HG03097 (cell line): ENCODE data around the gene ALG1.
"Not testable (repeated sequence)": the region's sequence is repeated elsewhere in the genome, so short reads cannot be mapped to it uniquely, and the experiment has no call there.

Source experiments
- ATAC-seq: cut with Tn5 transposase; IDR thresholded peaks from one replicate; pipeline ENCODE4 v1.9.1; 2021; ENCODE audit not compliant: unreplicated experiment, low FRiP score

The ALG1 gene

GRCh38 chr16:5044581-5044980, 27.1 kb upstream of the ALG1 start:
- ATAC-seq: not testable (repeated sequence)

GRCh38 chr16:5045499-5046115, 26.0 kb upstream of the ALG1 start:
- no peak for ATAC-seq

DNA sequence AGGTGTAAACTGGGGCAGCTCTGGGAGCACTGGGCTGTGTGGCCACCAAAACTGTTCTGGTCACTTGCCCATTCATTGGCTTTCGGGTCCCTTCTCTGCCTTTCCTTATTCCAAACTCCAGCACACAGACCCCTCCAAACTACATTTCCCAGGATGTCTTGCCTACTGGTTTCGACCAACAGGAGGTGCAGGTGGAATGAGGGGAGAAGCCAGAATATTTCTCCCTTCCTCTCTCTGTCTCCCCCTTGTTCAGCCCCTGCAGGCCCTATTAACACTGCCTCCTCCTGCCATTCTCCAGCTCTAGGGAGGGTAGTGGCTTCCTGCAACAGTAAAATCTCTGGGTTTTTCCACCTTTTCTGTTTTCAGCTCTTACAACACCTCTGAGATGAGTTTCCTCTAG, 24.7 kb upstream of the ALG1 start:
- ATAC-seq: no peak

DNA sequence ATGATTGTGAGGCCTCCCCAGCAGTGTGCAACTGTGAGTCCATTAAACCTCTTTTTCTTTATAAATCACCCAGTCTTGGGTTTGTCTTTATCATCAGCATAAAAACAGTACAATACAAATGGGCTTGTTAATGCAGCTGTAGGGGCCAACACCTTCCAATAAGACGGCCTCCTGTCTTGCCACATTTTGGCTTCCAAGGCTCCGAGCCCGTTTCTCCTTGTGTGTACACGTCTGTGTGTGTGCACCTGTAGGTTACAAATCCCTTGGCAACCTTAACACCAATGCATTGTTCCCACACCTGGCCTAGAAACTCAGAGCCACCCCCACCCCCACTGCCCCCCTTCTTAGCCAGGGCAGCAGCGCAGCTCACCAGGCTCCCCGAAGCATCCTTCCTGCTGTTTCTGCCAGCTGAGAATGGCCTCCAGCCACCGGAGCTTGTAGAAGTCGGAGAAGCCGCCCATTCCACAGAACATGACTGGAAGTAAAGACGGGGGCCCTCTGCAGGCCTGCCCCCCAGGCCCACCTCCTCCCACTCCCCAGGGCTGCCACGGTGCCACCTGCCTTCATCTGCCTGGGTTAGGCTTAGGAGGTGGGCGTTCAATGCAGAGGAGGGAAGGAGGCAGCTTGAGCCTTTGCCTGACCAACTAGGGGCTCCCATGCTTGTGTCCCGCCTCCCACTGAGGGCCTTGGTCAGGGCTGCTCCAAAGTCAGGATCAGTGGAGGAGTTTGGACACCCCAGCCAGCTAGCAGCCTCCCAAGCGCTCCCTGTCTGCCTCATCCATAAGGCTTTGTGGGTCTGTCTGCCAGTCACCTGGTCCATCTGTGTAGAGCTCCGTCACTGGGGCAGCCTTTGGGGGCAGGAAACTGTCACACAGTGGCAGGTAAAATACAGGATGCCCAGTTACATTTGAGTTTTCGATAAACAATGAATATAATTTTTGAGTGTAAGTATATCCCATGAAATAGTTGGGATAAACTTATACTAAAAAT, 16.5 kb upstream of the ALG1 start:
- no peak for ATAC-seq

DNA sequence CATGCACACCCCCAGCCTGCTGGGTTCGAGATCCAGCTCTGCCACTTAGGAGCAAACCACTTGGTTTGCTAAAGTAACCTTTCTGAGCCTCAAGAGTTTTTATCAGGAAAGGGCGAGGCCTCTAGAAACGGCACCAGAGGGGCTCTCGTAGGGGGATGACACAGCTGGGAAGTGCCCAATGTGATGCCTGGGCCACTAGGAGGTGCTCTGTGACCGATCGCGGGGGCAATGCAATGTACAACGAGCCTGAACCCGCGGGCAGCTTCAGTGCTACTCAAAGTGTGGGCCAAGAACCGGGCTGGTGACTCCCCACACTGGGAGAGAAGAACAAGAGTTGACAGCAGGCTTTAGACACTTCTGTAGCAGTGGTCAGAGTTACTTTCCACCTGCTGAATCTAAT, 15.3 kb upstream of the ALG1 start:
- no peak for ATAC-seq

- no peak for ATAC-seq
These were observed 13.2 kb upstream of the ALG1 start for GRCh38 chr16:5058476-5058875.

GRCh38 chr16:5059386-5060072, 12.1 kb upstream of the ALG1 start:
- no peak for ATAC-seq

DNA sequence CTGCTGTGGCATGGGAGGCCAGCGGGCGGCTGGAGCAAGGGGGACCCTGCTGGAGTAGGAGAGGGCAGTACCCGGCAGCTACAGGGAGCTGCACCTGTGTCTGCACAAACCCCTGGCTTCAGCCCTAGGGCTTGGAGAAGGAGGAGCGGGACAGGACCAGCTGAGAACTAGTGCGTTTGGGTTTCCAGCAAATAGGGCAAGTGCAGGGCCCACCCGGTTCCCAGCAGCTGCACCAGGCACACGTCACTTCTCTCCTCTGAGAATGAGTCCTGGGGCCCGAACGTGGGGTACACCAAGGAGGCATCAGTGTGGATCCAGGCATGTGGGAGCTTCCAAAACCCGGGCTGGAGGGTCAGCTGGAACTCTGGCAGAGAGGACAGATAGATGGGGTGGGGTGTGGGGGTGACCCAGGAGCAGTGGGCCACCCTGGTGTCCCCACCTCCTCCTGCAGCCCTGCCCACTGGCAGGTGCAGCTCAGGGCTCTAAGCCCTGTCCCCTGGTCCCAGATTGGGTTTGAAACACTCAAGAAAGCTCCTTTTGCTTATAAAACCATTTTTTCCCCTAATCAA, 11.5 kb upstream of the ALG1 start:
- no peak for ATAC-seq

DNA sequence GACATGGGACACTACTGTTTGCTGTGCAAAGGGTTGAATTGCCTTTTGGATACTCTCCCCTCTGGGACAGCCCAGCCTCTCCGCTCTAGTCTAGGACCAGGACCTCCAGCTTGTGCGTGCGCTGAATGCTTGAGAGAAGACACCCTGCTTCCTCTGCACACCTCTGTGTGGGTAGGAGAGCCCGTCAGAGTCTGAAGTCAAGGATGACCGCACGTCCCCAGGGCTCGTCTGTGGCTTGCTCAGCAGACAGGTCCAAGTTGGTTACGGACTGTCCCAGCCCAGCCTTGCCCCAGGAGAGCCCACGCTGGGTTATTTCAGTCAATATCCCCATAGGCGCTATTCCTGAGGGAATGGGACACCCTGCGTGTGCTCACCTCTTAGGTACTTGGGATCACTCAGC, 9.6 kb upstream of the ALG1 start:
- ATAC-seq: no peak

GRCh38 chr16:5062790-5063765, 8.6 kb upstream of the ALG1 start:
- ATAC-seq: no peak

DNA sequence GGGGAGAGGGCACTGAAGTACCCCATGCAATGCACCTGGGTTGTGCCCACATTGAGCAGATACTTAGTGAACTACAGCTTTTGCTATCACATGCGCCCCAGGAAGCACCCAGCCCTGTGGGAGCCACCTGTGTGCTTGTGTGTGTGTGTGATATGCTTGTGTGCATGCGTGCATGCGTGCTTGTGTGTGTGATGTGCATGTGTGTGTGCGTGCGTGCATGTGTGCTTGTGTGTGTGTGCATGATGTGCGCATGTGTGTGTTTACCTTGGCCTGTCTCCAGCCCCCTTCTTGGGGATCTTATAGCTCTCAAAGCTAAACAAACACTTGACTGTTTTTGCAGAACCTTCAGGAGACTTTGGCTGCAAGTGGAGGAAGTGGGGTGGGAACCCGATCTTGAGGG, 6.7 kb upstream of the ALG1 start:
- no peak for ATAC-seq

GRCh38 chr16:5065326-5065725, 6.3 kb upstream of the ALG1 start:
- no peak for ATAC-seq

GRCh38 chr16:5065813-5066212, 5.8 kb upstream of the ALG1 start, which contains the start of gene C16orf89:
TSS of gene C16orf89 (minus strand) at chr16:5065956. CDS start at chr16:5065908, 48 bp downstream.
- no peak for ATAC-seq

GRCh38 chr16:5066511-5066910, 5.1 kb upstream of the ALG1 start:
- no peak for ATAC-seq

DNA sequence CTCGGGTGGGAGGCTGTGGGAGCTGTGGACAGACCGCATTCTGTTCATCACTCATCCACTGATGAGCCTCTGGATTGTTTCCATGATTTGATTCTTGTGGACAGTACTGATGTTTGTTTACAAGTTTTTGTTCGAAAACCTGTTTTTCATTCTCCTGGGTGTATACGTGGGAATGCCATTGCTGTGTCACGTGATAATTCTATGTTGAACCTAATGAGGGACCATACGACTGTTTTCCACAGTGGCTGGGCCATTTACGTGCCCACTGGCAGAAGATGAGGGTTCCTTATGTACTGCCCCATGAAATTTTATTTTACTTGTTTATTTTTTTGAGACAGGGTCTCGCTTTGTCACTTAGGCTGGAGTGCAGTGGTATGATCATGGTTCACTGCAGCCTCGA, 2.6 kb upstream of the ALG1 start:
- no peak for ATAC-seq

DNA sequence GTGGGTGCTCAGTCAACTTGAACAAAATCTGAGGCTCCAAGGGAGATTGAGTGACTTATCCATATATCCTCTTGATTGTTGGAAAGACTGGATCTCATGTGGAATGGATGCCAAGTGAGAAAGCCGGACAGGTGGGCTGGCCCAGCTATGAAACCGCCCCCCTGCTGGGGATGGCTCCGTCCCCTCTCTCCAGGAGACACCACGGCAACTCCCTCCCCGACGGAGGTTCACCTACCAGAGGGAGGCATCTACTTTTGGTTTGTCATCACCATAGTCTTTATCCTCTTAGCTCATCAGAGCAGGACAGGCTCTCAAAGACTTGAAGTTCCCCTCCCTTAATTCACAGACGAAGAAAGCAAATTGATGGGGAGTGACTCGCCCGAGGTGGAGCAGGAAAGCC, 1.8 kb upstream of the ALG1 start:
- no peak for ATAC-seq

- no peak for ATAC-seq
These were observed 1.0 kb upstream of the ALG1 start for GRCh38 chr16:5070431-5071186.

DNA sequence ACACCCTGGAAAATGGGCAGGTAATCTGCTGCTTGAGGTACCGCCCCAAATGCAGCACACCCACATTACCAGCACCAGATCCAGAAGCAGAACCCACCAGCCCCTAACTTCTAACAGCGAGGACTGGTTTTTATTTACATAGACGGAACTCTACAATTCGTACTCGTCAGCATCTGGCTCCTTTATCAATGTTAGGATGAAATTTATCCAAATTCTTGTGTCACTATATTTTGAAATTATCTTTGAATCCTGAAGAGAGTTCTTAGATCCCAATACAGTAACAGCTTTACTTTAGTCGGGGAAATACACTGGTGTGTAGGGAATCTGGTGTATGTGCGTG, 332 bp upstream of the ALG1 start:
- ATAC-seq: no peak
